Activated T-cell treated with anti-CD3 and anti-CD28 coated beads for 1 hour (primary cell): Measurements from ENCODE around the gene ATP10D.
A peak's percentile ranks its signal among the peaks of the same experiment; 100 is the strongest.
"Not testable (repeated sequence)": the region's sequence is repeated elsewhere in the genome, so short reads cannot be mapped to it uniquely, and the experiment has no call there.

Source experiments
- DNase-seq: peaks from one replicate; pipeline ENCODE4 v3.0.0-alpha.2; 2020; ENCODE audit warnings: low read depth

The ATP10D gene

GRCh38 chr4:47488706-47489105 is 3.6 kb downstream of the ATP10D start:
- DNase-seq, result no peak

- DNase-seq, result no peak
Observed at GRCh38 chr4:47490550-47490949, 5.5 kb downstream of the ATP10D start.

- DNase-seq, result no peak
Observed at GRCh38 chr4:47493238-47494123, 8.4 kb downstream of the ATP10D start.

GRCh38 chr4:47494124-47494430 is 9.0 kb downstream of the ATP10D start:
- no peak for DNase-seq

- no peak for DNase-seq
Observed at GRCh38 chr4:47498899-47499298, 13.8 kb downstream of the ATP10D start.

- no peak for DNase-seq
Observed at GRCh38 chr4:47499700-47500099, 14.6 kb downstream of the ATP10D start.

GRCh38 chr4:47500776-47501175 is 15.7 kb downstream of the ATP10D start:
- no peak for DNase-seq

- no peak for DNase-seq
Observed at GRCh38 chr4:47505147-47505546, 20.1 kb downstream of the ATP10D start.

GRCh38 chr4:47505666-47506065 is 20.6 kb downstream of the ATP10D start:
- DNase-seq, result no peak

GRCh38 chr4:47510506-47511143 is 25.6 kb downstream of the ATP10D start:
- DNase-seq, result no peak

- no peak for DNase-seq
Observed at GRCh38 chr4:47513461-47513860, 28.4 kb downstream of the ATP10D start.

- DNase-seq, result no peak
Observed at GRCh38 chr4:47519239-47519883, 34.3 kb downstream of the ATP10D start.

- no peak for DNase-seq
Observed at GRCh38 chr4:47525154-47525819, 40.2 kb downstream of the ATP10D start.

GRCh38 chr4:47526281-47526680 is 41.2 kb downstream of the ATP10D start:
- no peak for DNase-seq

- DNase-seq, result not testable (repeated sequence)
Observed at GRCh38 chr4:47528646-47529045, 43.6 kb downstream of the ATP10D start.

GRCh38 chr4:47530801-47531200 is 45.7 kb downstream of the ATP10D start:
- DNase-seq, result no peak

- peak; percentile 7 for DNase-seq
Observed at GRCh38 chr4:47531241-47531953, 46.3 kb downstream of the ATP10D start.

- no peak for DNase-seq
Observed at GRCh38 chr4:47531954-47532321, 46.9 kb downstream of the ATP10D start.

GRCh38 chr4:47532658-47533057 is 47.6 kb downstream of the ATP10D start:
- no peak for DNase-seq

GRCh38 chr4:47533689-47534347 is 48.7 kb downstream of the ATP10D start:
- DNase-seq, result no peak

- DNase-seq, result no peak
Observed at GRCh38 chr4:47534772-47535171, 49.7 kb downstream of the ATP10D start.
